ENCODE data around the gene CHRNA3. TPM values are rescaled to one million over a fixed set of nuclear protein-coding genes. Genes with fewer than 3 reads are reported as not detected.

The CHRNA3 gene
- polyA plus RNA-seq, 1 of the 3 experiments (the other 2 are of a cell fraction) = 2.3 TPM

DNA sequence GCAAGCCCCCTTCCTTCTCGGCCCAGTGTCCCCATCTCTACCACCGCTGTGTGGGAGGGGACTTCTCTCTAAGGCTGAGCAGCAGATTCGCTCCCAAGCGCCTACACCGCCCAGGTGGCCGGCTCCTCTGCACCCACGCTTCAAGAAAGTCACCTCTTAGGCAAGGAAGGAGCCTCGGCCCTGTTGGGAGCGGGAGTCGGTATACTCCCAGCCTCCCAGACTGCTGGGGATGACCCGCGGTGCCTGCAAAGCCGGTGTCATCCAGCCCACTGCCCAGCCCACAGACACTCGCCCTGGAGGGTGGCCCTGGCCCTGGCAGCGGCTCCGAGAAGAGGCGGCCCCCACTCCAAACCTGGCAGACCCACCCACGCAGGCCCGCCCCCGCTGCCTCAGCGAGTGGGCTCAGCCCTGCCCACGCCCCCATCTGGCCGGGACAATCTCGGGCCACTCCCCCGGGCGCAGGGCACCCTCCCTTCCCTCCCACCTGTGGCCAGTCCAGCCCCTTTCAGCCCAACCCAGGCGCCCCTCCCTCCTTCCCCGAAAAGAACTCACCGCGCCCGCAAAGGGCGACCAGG, 19.8 kb upstream of the CHRNA3 start:
- CTCF ChIA-PET = interaction anchor here (0.5 to 8.5 kb wide), 14 partner anchors 12 to 248 kb away, joined by 3 to 157 read pairs (median 9); partner anchors contain the start of genes ADAMTS7 and CHRNA3
- no peaks in the 10 kb centered on the region for H3F3A ChIP-seq (replicated peaks; ENCODE audit: insufficient read depth)
- peak overlapping the region; percentile 54 to 55 for H3K4me3 ChIP-seq (ENCODE audit: low read depth in 2 of 2, low read length in 1 of 2)
- H3K27me3 ChIP-seq (ENCODE audit: insufficient read depth) = peaks cover 16% of the 10 kb centered on the region
- WGBS (ENCODE audit: low lambda C conversion rate) = 54% methylated on average over 8 of the region's 32 CpGs
- H3K9me2 ChIP-seq = no peaks in the 10 kb centered on the region
- peak overlapping the region; percentile 82; the same call in 1 of the 2 replicates for H2AFZ ChIP-seq (ENCODE audit: low read depth)
- H3K79me2 ChIP-seq (ENCODE audit: insufficient read depth) = no peaks in the 10 kb centered on the region
- peak overlapping the region; percentile 87 for H3K4me2 ChIP-seq
- TF ChIP-seq NFIC (IDR thresholded peaks at IDR 0.05; ENCODE audit: borderline replicate concordance) = no peak
- TF ChIP-seq, protein P1, sequence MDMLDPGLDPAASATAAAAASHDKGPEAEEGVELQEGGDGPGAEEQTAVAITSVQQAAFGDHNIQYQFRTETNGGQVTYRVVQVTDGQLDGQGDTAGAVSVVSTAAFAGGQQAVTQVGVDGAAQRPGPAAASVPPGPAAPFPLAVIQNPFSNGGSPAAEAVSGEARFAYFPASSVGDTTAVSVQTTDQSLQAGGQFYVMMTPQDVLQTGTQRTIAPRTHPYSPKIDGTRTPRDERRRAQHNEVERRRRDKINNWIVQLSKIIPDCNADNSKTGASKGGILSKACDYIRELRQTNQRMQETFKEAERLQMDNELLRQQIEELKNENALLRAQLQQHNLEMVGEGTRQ (IDR thresholded peaks at IDR 0.05; ENCODE audit: borderline replicate concordance, low read depth, low read length) = no peak
- no peak for TF ChIP-seq GABPA (IDR thresholded peaks at IDR 0.05; ENCODE audit: low read depth)
- TF ChIP-seq CHD2 (IDR thresholded peaks at IDR 0.05; ENCODE audit: low read length, partially characterized antibody) = peak; percentile 6
- H3K4me1 ChIP-seq (ENCODE audit: control insufficient read depth in 1 of 2, insufficient read depth in 2 of 2, low read depth in 1 of 2, low read length in 1 of 2) = peaks cover 0 to 50% of the 10 kb centered on the region in 2 experiments; a peak in 2 of 4 replicates
- H3K36me3 ChIP-seq (replicated peaks in 1 of 2; ENCODE audit: control insufficient read depth in 1 of 2, insufficient read depth in 2 of 2, low read length in 1 of 2) = no peaks in the 10 kb centered on the region
- DNase-seq = peak; percentile 88
- no peaks in the 10 kb centered on the region for H3K9me3 ChIP-seq
- POLR2A ChIA-PET = interaction anchor here (1.2 to 8.9 kb wide), 14 partner anchors 12 to 203 kb away, joined by 4 to 191 read pairs (median 12); partner anchors contain the start of genes CHRNA3 and IREB2
- peak overlapping the region in 1 of 2 experiments; percentile 98; a peak in 2 of 4 replicates for H3K27ac ChIP-seq (ENCODE audit: low read depth in 2 of 2, low read length in 1 of 2)
- no peaks in the 10 kb centered on the region for H4K20me1 ChIP-seq (ENCODE audit: insufficient read depth)
- H3K9ac ChIP-seq = no peak overlapping the region

DNA sequence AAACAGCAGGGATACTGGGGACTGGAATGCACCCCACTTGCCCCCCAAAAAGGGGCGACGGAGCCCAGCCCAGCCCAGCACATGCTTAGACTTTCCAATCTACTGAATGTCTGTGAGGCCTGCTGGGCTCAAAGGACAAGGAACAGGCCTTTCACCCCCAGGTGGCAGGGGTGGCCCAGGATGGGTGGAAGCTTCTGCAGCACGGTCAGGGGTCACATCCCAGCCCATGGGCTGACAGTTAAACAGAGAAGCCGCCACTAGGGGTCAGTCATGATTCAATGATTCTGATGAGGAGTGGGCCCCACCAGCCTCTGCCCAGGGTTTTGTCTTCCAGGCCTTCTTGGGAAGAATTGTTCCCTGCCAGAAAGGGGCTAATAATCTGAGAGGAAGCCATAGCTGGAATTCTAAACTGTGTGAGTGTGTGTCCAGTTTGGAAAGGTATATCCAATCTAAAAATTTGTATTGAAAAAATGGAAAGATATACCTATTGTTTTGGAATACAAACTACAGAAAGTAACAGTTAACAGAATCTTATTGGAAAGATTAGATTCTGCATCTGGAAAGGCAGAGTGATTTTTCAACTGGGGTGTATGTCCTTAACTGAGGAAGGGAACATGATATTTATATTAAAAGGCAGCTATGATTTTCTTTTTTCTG, 18.0 kb upstream of the CHRNA3 start:
- no peaks in the 10 kb centered on the region for H4K20me1 ChIP-seq (ENCODE audit: insufficient read depth)
- H3K4me2 ChIP-seq = no peak overlapping the region
- no peak overlapping the region for H3K9ac ChIP-seq
- POLR2A ChIA-PET = interaction anchor here (1.4 to 8.9 kb wide), 10 partner anchors 13 to 112 kb away, joined by 4 to 191 read pairs (median 10); partner anchors contain the start of genes CHRNA3 and CHRNA5
- no peaks in the 10 kb centered on the region for H3K9me2 ChIP-seq
- CTCF ChIA-PET = interaction anchor here (0.7 to 8.5 kb wide), 37 partner anchors 10 to 331 kb away, joined by 3 to 157 read pairs (median 7); partner anchors contain the start of genes ADAMTS7, CHRNA3 and CHRNA5
- WGBS (ENCODE audit: low lambda C conversion rate) = 67% methylated on average over 3 of the region's 4 CpGs
- peaks cover 16% of the 10 kb centered on the region for H3K27me3 ChIP-seq (ENCODE audit: insufficient read depth)
- H3K27ac ChIP-seq (ENCODE audit: low read depth in 2 of 2, low read length in 1 of 2) = peak overlapping the region in 1 of 2 experiments; percentile 98; a peak in 2 of 4 replicates
- peak; percentile 90 for DNase-seq
- no peaks in the 10 kb centered on the region for H3K79me2 ChIP-seq (ENCODE audit: insufficient read depth)
- peak overlapping the region in 1 of 2 experiments; percentile 40; a peak in 1 of 4 replicates for H3K4me3 ChIP-seq (ENCODE audit: low read depth in 2 of 2, low read length in 1 of 2)
- no peak overlapping the region for H2AFZ ChIP-seq (ENCODE audit: low read depth)
- no peaks in the 10 kb centered on the region for H3K9me3 ChIP-seq
- H3F3A ChIP-seq (replicated peaks; ENCODE audit: insufficient read depth) = no peaks in the 10 kb centered on the region
- H3K4me1 ChIP-seq (ENCODE audit: control insufficient read depth in 1 of 2, insufficient read depth in 2 of 2, low read depth in 1 of 2, low read length in 1 of 2) = peaks cover 0 to 50% of the 10 kb centered on the region in 2 experiments; a peak in 2 of 4 replicates
- no peaks in the 10 kb centered on the region for H3K36me3 ChIP-seq (replicated peaks in 1 of 2; ENCODE audit: control insufficient read depth in 1 of 2, insufficient read depth in 2 of 2, low read length in 1 of 2)
- no peak for TF ChIP-seq FOXJ3 (CRISPR knock-in tag; IDR thresholded peaks at IDR 0.05)
- TF ChIP-seq, protein P2, sequence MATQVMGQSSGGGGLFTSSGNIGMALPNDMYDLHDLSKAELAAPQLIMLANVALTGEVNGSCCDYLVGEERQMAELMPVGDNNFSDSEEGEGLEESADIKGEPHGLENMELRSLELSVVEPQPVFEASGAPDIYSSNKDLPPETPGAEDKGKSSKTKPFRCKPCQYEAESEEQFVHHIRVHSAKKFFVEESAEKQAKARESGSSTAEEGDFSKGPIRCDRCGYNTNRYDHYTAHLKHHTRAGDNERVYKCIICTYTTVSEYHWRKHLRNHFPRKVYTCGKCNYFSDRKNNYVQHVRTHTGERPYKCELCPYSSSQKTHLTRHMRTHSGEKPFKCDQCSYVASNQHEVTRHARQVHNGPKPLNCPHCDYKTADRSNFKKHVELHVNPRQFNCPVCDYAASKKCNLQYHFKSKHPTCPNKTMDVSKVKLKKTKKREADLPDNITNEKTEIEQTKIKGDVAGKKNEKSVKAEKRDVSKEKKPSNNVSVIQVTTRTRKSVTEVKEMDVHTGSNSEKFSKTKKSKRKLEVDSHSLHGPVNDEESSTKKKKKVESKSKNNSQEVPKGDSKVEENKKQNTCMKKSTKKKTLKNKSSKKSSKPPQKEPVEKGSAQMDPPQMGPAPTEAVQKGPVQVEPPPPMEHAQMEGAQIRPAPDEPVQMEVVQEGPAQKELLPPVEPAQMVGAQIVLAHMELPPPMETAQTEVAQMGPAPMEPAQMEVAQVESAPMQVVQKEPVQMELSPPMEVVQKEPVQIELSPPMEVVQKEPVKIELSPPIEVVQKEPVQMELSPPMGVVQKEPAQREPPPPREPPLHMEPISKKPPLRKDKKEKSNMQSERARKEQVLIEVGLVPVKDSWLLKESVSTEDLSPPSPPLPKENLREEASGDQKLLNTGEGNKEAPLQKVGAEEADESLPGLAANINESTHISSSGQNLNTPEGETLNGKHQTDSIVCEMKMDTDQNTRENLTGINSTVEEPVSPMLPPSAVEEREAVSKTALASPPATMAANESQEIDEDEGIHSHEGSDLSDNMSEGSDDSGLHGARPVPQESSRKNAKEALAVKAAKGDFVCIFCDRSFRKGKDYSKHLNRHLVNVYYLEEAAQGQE (IDR thresholded peaks at IDR 0.05; ENCODE audit: low read depth, low read length) = no peak
- no peak for TF ChIP-seq YY1 (IDR thresholded peaks at IDR 0.05; ENCODE audit: low read depth)
- TF ChIP-seq TEAD4 (IDR thresholded peaks at IDR 0.05; ENCODE audit: borderline replicate concordance, insufficient read depth) = no peak
- TF ChIP-seq TAF1 (IDR thresholded peaks at IDR 0.05; ENCODE audit: borderline replicate concordance, low read depth, low read length) = no peak
- no peak for TF ChIP-seq FOSL2 (IDR thresholded peaks at IDR 0.05; ENCODE audit: borderline replicate concordance, low read depth)
- TF ChIP-seq, protein P3, sequence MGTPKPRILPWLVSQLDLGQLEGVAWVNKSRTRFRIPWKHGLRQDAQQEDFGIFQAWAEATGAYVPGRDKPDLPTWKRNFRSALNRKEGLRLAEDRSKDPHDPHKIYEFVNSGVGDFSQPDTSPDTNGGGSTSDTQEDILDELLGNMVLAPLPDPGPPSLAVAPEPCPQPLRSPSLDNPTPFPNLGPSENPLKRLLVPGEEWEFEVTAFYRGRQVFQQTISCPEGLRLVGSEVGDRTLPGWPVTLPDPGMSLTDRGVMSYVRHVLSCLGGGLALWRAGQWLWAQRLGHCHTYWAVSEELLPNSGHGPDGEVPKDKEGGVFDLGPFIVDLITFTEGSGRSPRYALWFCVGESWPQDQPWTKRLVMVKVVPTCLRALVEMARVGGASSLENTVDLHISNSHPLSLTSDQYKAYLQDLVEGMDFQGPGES (IDR thresholded peaks at IDR 0.05; ENCODE audit: low read depth, low read length) = no peak
- TF ChIP-seq, protein P4, sequence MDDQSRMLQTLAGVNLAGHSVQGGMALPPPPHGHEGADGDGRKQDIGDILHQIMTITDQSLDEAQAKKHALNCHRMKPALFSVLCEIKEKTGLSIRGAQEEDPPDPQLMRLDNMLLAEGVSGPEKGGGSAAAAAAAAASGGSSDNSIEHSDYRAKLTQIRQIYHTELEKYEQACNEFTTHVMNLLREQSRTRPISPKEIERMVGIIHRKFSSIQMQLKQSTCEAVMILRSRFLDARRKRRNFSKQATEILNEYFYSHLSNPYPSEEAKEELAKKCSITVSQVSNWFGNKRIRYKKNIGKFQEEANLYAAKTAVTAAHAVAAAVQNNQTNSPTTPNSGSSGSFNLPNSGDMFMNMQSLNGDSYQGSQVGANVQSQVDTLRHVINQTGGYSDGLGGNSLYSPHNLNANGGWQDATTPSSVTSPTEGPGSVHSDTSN (IDR thresholded peaks at IDR 0.05) = no peak
- no peak for TF ChIP-seq NFIC (IDR thresholded peaks at IDR 0.05; ENCODE audit: borderline replicate concordance)
- TF ChIP-seq EP300 (IDR thresholded peaks at IDR 0.05; ENCODE audit: borderline replicate concordance in 1 of 2, low read depth in 1 of 2, low read length in 1 of 2) = peak in 1 of 2 experiments; percentile 44; a peak in 1 of 4 replicates
- TF ChIP-seq CHD2 (IDR thresholded peaks at IDR 0.05; ENCODE audit: low read length, partially characterized antibody) = peak; percentile 23
- no peak for TF ChIP-seq EZH2phosphoT487 (IDR thresholded peaks at IDR 0.05; ENCODE audit: borderline replicate concordance, low read depth)
- TF ChIP-seq GATA2 (CRISPR knock-in tag; IDR thresholded peaks at IDR 0.05) = no peak
- TF ChIP-seq RAD21 (IDR thresholded peaks at IDR 0.05; ENCODE audit: low read length) = peak; percentile 92
- TF ChIP-seq ELF1 (IDR thresholded peaks at IDR 0.05) = no peak
- no peak for TF ChIP-seq NRF1 (IDR thresholded peaks at IDR 0.05; ENCODE audit: low read depth, low read length)
